Measurements from ENCODE around the gene E2F7.
"Not testable (repeated sequence)": the region's sequence is repeated elsewhere in the genome, so short reads cannot be mapped to it uniquely, and the experiment has no call there.

The E2F7 gene

GRCh38 chr12:77065361-77066204 is at the start of gene E2F7:
E2F7 (minus strand) TSS chr12:77065569; CDS start chr12:77064635, 934 bp downstream.
- peak in 13 of 14 donors; percentile 14 to 81 (median 71) for DNase-seq

GRCh38 chr12:77113971-77114370 is 48.6 kb upstream of the E2F7 start:
- no peak for DNase-seq

GRCh38 chr12:77108707-77109106 is 43.3 kb upstream of the E2F7 start:
- DNase-seq, result no peak

GRCh38 chr12:77107121-77107520 is 41.8 kb upstream of the E2F7 start:
- DNase-seq, result no peak

GRCh38 chr12:77104792-77105191 is 39.4 kb upstream of the E2F7 start:
- DNase-seq, result no peak

- no peak for DNase-seq
Measured at GRCh38 chr12:77104286-77104685, 38.9 kb upstream of the E2F7 start.

- DNase-seq, result no peak
Measured at GRCh38 chr12:77102691-77103090, 37.3 kb upstream of the E2F7 start.

- no peak for DNase-seq
Measured at GRCh38 chr12:77102123-77102522, 36.8 kb upstream of the E2F7 start.

- no peak for DNase-seq
Measured at GRCh38 chr12:77099799-77100198, 34.4 kb upstream of the E2F7 start.

GRCh38 chr12:77097846-77098245 is 32.5 kb upstream of the E2F7 start:
- no peak for DNase-seq

GRCh38 chr12:77092227-77092626 is 26.9 kb upstream of the E2F7 start:
- not testable (repeated sequence) for DNase-seq

- no peak for DNase-seq
Measured at GRCh38 chr12:77089686-77090220, 24.4 kb upstream of the E2F7 start.

GRCh38 chr12:77087427-77087826 is 22.1 kb upstream of the E2F7 start:
- DNase-seq, result peak in 1 of 14 donors; percentile 1

GRCh38 chr12:77082021-77082420 is 16.7 kb upstream of the E2F7 start:
- DNase-seq, result no peak

GRCh38 chr12:77079631-77080030 is 14.3 kb upstream of the E2F7 start:
- DNase-seq, result no peak

- no peak for DNase-seq
Measured at GRCh38 chr12:77078231-77078630, 12.9 kb upstream of the E2F7 start.

- DNase-seq, result no peak
Measured at GRCh38 chr12:77076886-77077285, 11.5 kb upstream of the E2F7 start.

- not testable (repeated sequence) for DNase-seq
Measured at GRCh38 chr12:77073894-77074293, 8.5 kb upstream of the E2F7 start.

GRCh38 chr12:77072833-77073495 is 7.6 kb upstream of the E2F7 start:
- no peak for DNase-seq

GRCh38 chr12:77070800-77071449 is 5.6 kb upstream of the E2F7 start:
- no peak for DNase-seq

- no peak for DNase-seq
Measured at GRCh38 chr12:77070382-77070781, 5.0 kb upstream of the E2F7 start.

- no peak for DNase-seq
Measured at GRCh38 chr12:77064896-77065360, 441 bp downstream of the E2F7 start.
